ENCODE measurements around the gene BCAS3. TPM values are rescaled to one million over a fixed set of nuclear protein-coding genes. Genes with fewer than 3 reads are reported as not detected.

Gene BCAS3
- total RNA-seq, 2 experiments from 2014 or later = 6.8 to 7.1 TPM

GRCh38 chr17:61261001-61261637 lies 583.5 kb downstream of the BCAS3 start:
- no peaks in the 10 kb centered on the region for H3K9me3 Mint-ChIP-seq
- POLR2A ChIA-PET = no interaction called here
- no peak overlapping the region for H3K4me3 Mint-ChIP-seq
- H3K36me3 Mint-ChIP-seq = no peaks in the 10 kb centered on the region
- CTCF ChIA-PET = no interaction called here
- no peak overlapping the region for H3K27ac Mint-ChIP-seq
- DNase-seq = no peak
- H3K27me3 Mint-ChIP-seq = no peaks in the 10 kb centered on the region
- no peaks in the 10 kb centered on the region for H3K4me1 Mint-ChIP-seq (ENCODE audit: low read depth)
- intact Hi-C loops (cut with micrococcal nuclease) = no loop called here

GRCh38 chr17:61265397-61265796 lies 587.7 kb downstream of the BCAS3 start:
- intact Hi-C loops (cut with micrococcal nuclease) = no loop called here
- H3K4me1 Mint-ChIP-seq (ENCODE audit: low read depth) = no peaks in the 10 kb centered on the region
- POLR2A ChIA-PET = no interaction called here
- no peak overlapping the region for H3K27ac Mint-ChIP-seq
- H3K36me3 Mint-ChIP-seq = no peaks in the 10 kb centered on the region
- CTCF ChIA-PET = no interaction called here
- H3K4me3 Mint-ChIP-seq = no peak overlapping the region
- H3K9me3 Mint-ChIP-seq = no peaks in the 10 kb centered on the region
- H3K27me3 Mint-ChIP-seq = no peaks in the 10 kb centered on the region
- no peak for DNase-seq

GRCh38 chr17:61267847-61268246 lies 590.2 kb downstream of the BCAS3 start:
- Mint-ChIP-seq H3K9me3 (no peaks in the 10 kb centered on the region), H3K36me3 (no peaks in the 10 kb centered on the region), H3K27ac (no peak overlapping the region), H3K27me3 (no peaks in the 10 kb centered on the region), H3K4me1 (ENCODE audit: low read depth) (no peaks in the 10 kb centered on the region), H3K4me3 (no peak overlapping the region)
- ChIA-PET CTCF (no interaction called here), POLR2A (no interaction called here)
- no peak for DNase-seq
- intact Hi-C loops (cut with micrococcal nuclease) = no loop called here

- Mint-ChIP-seq H3K27me3 (no peaks in the 10 kb centered on the region), H3K9me3 (no peaks in the 10 kb centered on the region), H3K36me3 (no peaks in the 10 kb centered on the region), H3K4me3 (no peak overlapping the region), H3K27ac (no peak overlapping the region), H3K4me1 (ENCODE audit: low read depth) (peaks cover 9% of the 10 kb centered on the region)
- intact Hi-C loops (cut with micrococcal nuclease) = no loop called here
- DNase-seq = no peak
- ChIA-PET POLR2A (no interaction called here), CTCF (no interaction called here)
Measured at GRCh38 chr17:61275395-61275794, 597.7 kb downstream of the BCAS3 start.

GRCh38 chr17:61276806-61277205 lies 599.2 kb downstream of the BCAS3 start:
- Mint-ChIP-seq H3K4me1 (ENCODE audit: low read depth) (peaks cover 15% of the 10 kb centered on the region), H3K4me3 (no peak overlapping the region), H3K36me3 (no peaks in the 10 kb centered on the region), H3K9me3 (no peaks in the 10 kb centered on the region), H3K27ac (no peak overlapping the region), H3K27me3 (no peaks in the 10 kb centered on the region)
- CTCF ChIA-PET = no interaction called here
- POLR2A ChIA-PET = no interaction called here
- DNase-seq = no peak
- intact Hi-C loops (cut with micrococcal nuclease) = no loop called here

- Mint-ChIP-seq H3K27ac (no peak overlapping the region), H3K4me3 (no peak overlapping the region), H3K36me3 (peaks cover 2% of the 10 kb centered on the region), H3K27me3 (no peaks in the 10 kb centered on the region), H3K9me3 (no peaks in the 10 kb centered on the region), H3K4me1 (ENCODE audit: low read depth) (peaks cover 19% of the 10 kb centered on the region)
- no peak for DNase-seq
- CTCF ChIA-PET = no interaction called here
- intact Hi-C loops (cut with micrococcal nuclease) = loop anchor here (1.0 to 10.0 kb wide), 2 partner anchors 57 to 225 kb away; no protein-coding TSS in a partner anchor
- POLR2A ChIA-PET = no interaction called here
Measured at GRCh38 chr17:61279476-61280145, 602.0 kb downstream of the BCAS3 start.

GRCh38 chr17:61280338-61280737 lies 602.7 kb downstream of the BCAS3 start:
- Mint-ChIP-seq H3K27me3 (no peaks in the 10 kb centered on the region), H3K27ac (no peak overlapping the region), H3K9me3 (no peaks in the 10 kb centered on the region), H3K36me3 (peaks cover 2% of the 10 kb centered on the region), H3K4me3 (no peak overlapping the region), H3K4me1 (ENCODE audit: low read depth) (peaks cover 19% of the 10 kb centered on the region)
- POLR2A ChIA-PET = no interaction called here
- CTCF ChIA-PET = no interaction called here
- DNase-seq = no peak
- intact Hi-C loops (cut with micrococcal nuclease) = loop anchor here (10.0 kb wide), 1 partner anchor 226 kb away; no protein-coding TSS in a partner anchor

GRCh38 chr17:61280851-61281250 lies 603.2 kb downstream of the BCAS3 start:
- H3K9me3 Mint-ChIP-seq = no peaks in the 10 kb centered on the region
- H3K4me1 Mint-ChIP-seq (ENCODE audit: low read depth) = peaks cover 22% of the 10 kb centered on the region
- CTCF ChIA-PET = no interaction called here
- no peak overlapping the region for H3K4me3 Mint-ChIP-seq
- intact Hi-C loops (cut with micrococcal nuclease) = loop anchor here (10.0 kb wide), 1 partner anchor 226 kb away; no protein-coding TSS in a partner anchor
- H3K27me3 Mint-ChIP-seq = no peaks in the 10 kb centered on the region
- DNase-seq = no peak
- POLR2A ChIA-PET = no interaction called here
- H3K27ac Mint-ChIP-seq = no peak overlapping the region
- H3K36me3 Mint-ChIP-seq = peaks cover 2% of the 10 kb centered on the region

GRCh38 chr17:61282377-61282776 lies 604.7 kb downstream of the BCAS3 start:
- no peaks in the 10 kb centered on the region for H3K9me3 Mint-ChIP-seq
- no peak overlapping the region for H3K27ac Mint-ChIP-seq
- H3K36me3 Mint-ChIP-seq = peaks cover 2% of the 10 kb centered on the region
- POLR2A ChIA-PET = interaction anchor here (0.6 kb wide), 1 partner anchor 88 kb away, joined by 3 read pairs; no protein-coding TSS in a partner anchor
- intact Hi-C loops (cut with micrococcal nuclease) = loop anchor here (10.0 kb wide), 1 partner anchor 228 kb away; no protein-coding TSS in a partner anchor
- H3K4me1 Mint-ChIP-seq (ENCODE audit: low read depth) = peaks cover 24% of the 10 kb centered on the region
- CTCF ChIA-PET = no interaction called here
- no peak overlapping the region for H3K4me3 Mint-ChIP-seq
- H3K27me3 Mint-ChIP-seq = no peaks in the 10 kb centered on the region
- no peak for DNase-seq

GRCh38 chr17:61283043-61283442 lies 605.4 kb downstream of the BCAS3 start:
- intact Hi-C loops (cut with micrococcal nuclease) = loop anchor here (10.0 kb wide), 1 partner anchor 228 kb away; no protein-coding TSS in a partner anchor
- peaks cover 2% of the 10 kb centered on the region for H3K36me3 Mint-ChIP-seq
- ChIA-PET CTCF (no interaction called here), POLR2A (no interaction called here)
- no peaks in the 10 kb centered on the region for H3K27me3 Mint-ChIP-seq
- no peak overlapping the region for H3K4me3 Mint-ChIP-seq
- H3K27ac Mint-ChIP-seq = no peak overlapping the region
- no peaks in the 10 kb centered on the region for H3K9me3 Mint-ChIP-seq
- no peak for DNase-seq
- H3K4me1 Mint-ChIP-seq (ENCODE audit: low read depth) = peaks cover 24% of the 10 kb centered on the region

- peaks cover 24% of the 10 kb centered on the region for H3K4me1 Mint-ChIP-seq (ENCODE audit: low read depth)
- H3K27me3 Mint-ChIP-seq = no peaks in the 10 kb centered on the region
- no peak overlapping the region for H3K27ac Mint-ChIP-seq
- no peak overlapping the region for H3K4me3 Mint-ChIP-seq
- intact Hi-C loops (cut with micrococcal nuclease) = loop anchor here (10.0 kb wide), 1 partner anchor 229 kb away; no protein-coding TSS in a partner anchor
- CTCF ChIA-PET = no interaction called here
- no peaks in the 10 kb centered on the region for H3K9me3 Mint-ChIP-seq
- POLR2A ChIA-PET = no interaction called here
- peaks cover 2% of the 10 kb centered on the region for H3K36me3 Mint-ChIP-seq
- no peak for DNase-seq
Measured at GRCh38 chr17:61284174-61284573, 606.5 kb downstream of the BCAS3 start.

- H3K36me3 Mint-ChIP-seq = peaks cover 2% of the 10 kb centered on the region
- H3K27me3 Mint-ChIP-seq = no peaks in the 10 kb centered on the region
- no peak overlapping the region for H3K4me3 Mint-ChIP-seq
- no peak overlapping the region for H3K27ac Mint-ChIP-seq
- no peaks in the 10 kb centered on the region for H3K9me3 Mint-ChIP-seq
- intact Hi-C loops (cut with micrococcal nuclease) = loop anchor here (1.0 to 10.0 kb wide), 2 partner anchors 45 to 230 kb away; no protein-coding TSS in a partner anchor
- no peak for DNase-seq
- ChIA-PET POLR2A (no interaction called here), CTCF (no interaction called here)
- peaks cover 21% of the 10 kb centered on the region for H3K4me1 Mint-ChIP-seq (ENCODE audit: low read depth)
Measured at GRCh38 chr17:61284746-61285145, 607.1 kb downstream of the BCAS3 start.
